SK-N-MC (cell line): ENCODE results near the gene FBXW7.

ENCODE experiments used
- EZH2 ChIP-seq: fragments of 200-600 bp; sonication (generic); IDR thresholded peaks from one replicate; pipeline ENCODE4 v1.6.1; 2017; ENCODE audit warnings: antibody characterized with exemption
- FOXP2 ChIP-seq: optimal IDR thresholded peaks from 2 replicates; pipeline ENCODE3; 2011; ENCODE audit warnings: mild to moderate bottlenecking, moderate library complexity; ENCODE audit not compliant: insufficient read depth; ENCODE audit errors: extremely low read length, control extremely low read depth
- POLR2AphosphoS5 ChIP-seq: IDR thresholded peaks from 2 replicates; pipeline ENCODE4 v1.6.1; 2012; ENCODE audit warnings: mild to moderate bottlenecking, low read depth, low read length, borderline replicate concordance

DNA sequence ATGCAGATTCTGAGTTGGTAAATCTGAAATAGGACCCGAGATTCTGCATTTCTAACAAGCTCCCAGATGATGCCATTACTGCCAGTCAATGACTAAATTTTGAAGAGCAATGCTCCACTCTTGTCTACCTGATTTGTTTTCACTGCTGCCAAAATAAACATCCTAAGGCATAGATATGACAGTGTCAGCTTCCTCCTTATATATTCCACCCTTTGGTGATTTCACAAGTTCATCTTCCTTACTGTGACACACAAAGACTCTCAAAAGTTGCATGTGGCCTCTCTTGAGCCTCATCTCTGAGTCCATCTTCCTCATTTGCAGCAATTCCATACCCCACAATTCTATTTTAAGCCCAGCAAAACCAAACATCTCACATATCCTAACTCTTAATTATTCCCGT, 110.9 kb downstream of the FBXW7 start:
- no peak for TF ChIP-seq EZH2
- TF ChIP-seq POLR2AphosphoS5 = no peak
- TF ChIP-seq FOXP2 = no peak
